Glutamatergic neuron (in vitro differentiated cells): ENCODE results near the gene SSBP3. TPM values are rescaled to one million over a fixed set of nuclear protein-coding genes. Genes with fewer than 3 reads are reported as not detected.

Source experiments
- DNase-seq: peaks from one replicate; pipeline ENCODE4 v3.0.0; 2022
- H3K27ac Mint-ChIP-seq: one replicate; pipeline ENCODE4 v1.8.0; 2020; ENCODE audit warnings: mild to moderate bottlenecking, mixed read lengths, inconsistent platforms; ENCODE audit not compliant: unreplicated experiment
- H3K27me3 Mint-ChIP-seq: one replicate; pipeline ENCODE4 v1.8.0; 2020; ENCODE audit warnings: mild to moderate bottlenecking, moderate library complexity, mixed read lengths, inconsistent platforms; ENCODE audit not compliant: unreplicated experiment
- H3K36me3 Mint-ChIP-seq: one replicate; pipeline ENCODE4 v1.8.0; 2020; ENCODE audit warnings: mild to moderate bottlenecking, mixed read lengths, inconsistent platforms; ENCODE audit not compliant: unreplicated experiment
- H3K4me1 Mint-ChIP-seq: one replicate; pipeline ENCODE4 v1.8.0; 2020; ENCODE audit warnings: mild to moderate bottlenecking, low read depth, mixed read lengths, inconsistent platforms; ENCODE audit not compliant: unreplicated experiment
- H3K4me3 Mint-ChIP-seq: one replicate; pipeline ENCODE4 v1.8.0; 2020; ENCODE audit warnings: mild to moderate bottlenecking, mixed read lengths, inconsistent platforms; ENCODE audit not compliant: unreplicated experiment
- H3K9me3 Mint-ChIP-seq: one replicate; pipeline ENCODE4 v1.8.0; 2020; ENCODE audit warnings: mild to moderate bottlenecking, moderate library complexity, mixed read lengths, inconsistent platforms; ENCODE audit not compliant: unreplicated experiment
- CTCF ChIP-seq: fragments of 200-600 bp; sonication (generic); IDR thresholded peaks from one replicate; pipeline ENCODE4 v1.5.0; 2021; ENCODE audit not compliant: partially characterized antibody, unreplicated experiment
- total RNA-seq: library from RNA; stranded (reverse); fragmentation: NEBNext Ultra II Directional; extraction: Animal tissue kit (Norgen Biotek cat#: 25700); gene quantifications from one replicate; pipeline ENCODE4 v1.2.1, GENCODE V29; 2021; ENCODE audit not compliant: unreplicated experiment

SSBP3 gene
- total RNA-seq, 1 donor from 2014 or later = 608 TPM

GRCh38 chr1:54277451-54278341, 128.5 kb downstream of the SSBP3 start:
- peaks cover 9% of the 10 kb centered on the region for H3K36me3 Mint-ChIP-seq
- peaks cover 39% of the 10 kb centered on the region for H3K27me3 Mint-ChIP-seq
- no peak for DNase-seq
- no peak overlapping the region for H3K4me3 Mint-ChIP-seq
- peak overlapping the region; percentile 14 for H3K27ac Mint-ChIP-seq
- no peak for TF ChIP-seq CTCF
- H3K4me1 Mint-ChIP-seq = peaks cover 55% of the 10 kb centered on the region
- H3K9me3 Mint-ChIP-seq = peaks cover 65% of the 10 kb centered on the region

GRCh38 chr1:54276617-54277450, 129.4 kb downstream of the SSBP3 start:
- Mint-ChIP-seq H3K9me3 (peaks cover 66% of the 10 kb centered on the region), H3K27me3 (peaks cover 41% of the 10 kb centered on the region), H3K36me3 (peaks cover 9% of the 10 kb centered on the region), H3K4me3 (peak overlapping the region; percentile 71), H3K27ac (peak overlapping the region; percentile 90), H3K4me1 (peaks cover 56% of the 10 kb centered on the region)
- no peak for TF ChIP-seq CTCF
- DNase-seq = no peak

GRCh38 chr1:54275349-54275748, 130.8 kb downstream of the SSBP3 start:
- Mint-ChIP-seq H3K9me3 (peaks cover 71% of the 10 kb centered on the region), H3K36me3 (peaks cover 6% of the 10 kb centered on the region), H3K27ac (peak overlapping the region; percentile 94), H3K4me3 (peak overlapping the region; percentile 69), H3K27me3 (peaks cover 50% of the 10 kb centered on the region), H3K4me1 (peaks cover 58% of the 10 kb centered on the region)
- no peak for TF ChIP-seq CTCF
- DNase-seq = no peak

GRCh38 chr1:54274881-54275280, 131.3 kb downstream of the SSBP3 start:
- H3K27ac Mint-ChIP-seq = peak overlapping the region; percentile 94
- no peak for TF ChIP-seq CTCF
- H3K4me1 Mint-ChIP-seq = peaks cover 58% of the 10 kb centered on the region
- peaks cover 71% of the 10 kb centered on the region for H3K9me3 Mint-ChIP-seq
- H3K4me3 Mint-ChIP-seq = peak overlapping the region; percentile 52
- H3K27me3 Mint-ChIP-seq = peaks cover 50% of the 10 kb centered on the region
- no peak for DNase-seq
- H3K36me3 Mint-ChIP-seq = peaks cover 1% of the 10 kb centered on the region
